ENCODE data around the gene C13orf46.

Gene C13orf46

GRCh38 chr13:113969973-113970611 lies 3.8 kb downstream of the C13orf46 start:
- no peak for DNase-seq

- no peak for DNase-seq
Observed at GRCh38 chr13:113969311-113969972, 4.4 kb downstream of the C13orf46 start.

- DNase-seq: no peak
Observed at GRCh38 chr13:113968463-113969310, 5.2 kb downstream of the C13orf46 start.

GRCh38 chr13:113967729-113968462 lies 6.0 kb downstream of the C13orf46 start:
- DNase-seq: no peak

GRCh38 chr13:113967206-113967720 lies 6.6 kb downstream of the C13orf46 start:
- DNase-seq: no peak

- DNase-seq: no peak
Observed at GRCh38 chr13:113965968-113966884, 7.7 kb downstream of the C13orf46 start.

GRCh38 chr13:113965383-113965874 lies 8.4 kb downstream of the C13orf46 start:
- no peak for DNase-seq

GRCh38 chr13:113964251-113964995 lies 9.5 kb downstream of the C13orf46 start:
- DNase-seq: no peak

- DNase-seq: no peak
Observed at GRCh38 chr13:113963376-113963775, 10.5 kb downstream of the C13orf46 start.

- no peak for DNase-seq
Observed at GRCh38 chr13:113962975-113963374, 10.9 kb downstream of the C13orf46 start.

GRCh38 chr13:113962386-113962785 lies 11.5 kb downstream of the C13orf46 start:
- DNase-seq: no peak

- DNase-seq: no peak
Observed at GRCh38 chr13:113960276-113960948, 13.5 kb downstream of the C13orf46 start.

- DNase-seq: no peak
Observed at GRCh38 chr13:113959198-113959597, 14.7 kb downstream of the C13orf46 start.

- DNase-seq: no peak
Observed at GRCh38 chr13:113958373-113958772, 15.5 kb downstream of the C13orf46 start.

GRCh38 chr13:113956571-113956970 lies 17.3 kb downstream of the C13orf46 start:
- no peak for DNase-seq

GRCh38 chr13:113955691-113956090 lies 18.2 kb downstream of the C13orf46 start:
- DNase-seq: no peak

- no peak for DNase-seq
Observed at GRCh38 chr13:113955235-113955634, 18.6 kb downstream of the C13orf46 start.

- DNase-seq: no peak
Observed at GRCh38 chr13:113954046-113954835, 19.6 kb downstream of the C13orf46 start.

GRCh38 chr13:113953561-113953960 lies 20.3 kb downstream of the C13orf46 start:
- no peak for DNase-seq
